Naive thymus-derived CD4-positive, alpha-beta T cell (primary cell): Measurements from ENCODE around the gene TMEM138. TPM values are rescaled to one million over a fixed set of nuclear protein-coding genes. Genes with fewer than 3 reads are reported as not detected.

ENCODE experiments used
- ATAC-seq: fragments of 150-1000 bp; cut with Tn5 transposase; 2 replicates; pipeline ENCODE4 v1.10.0; 2021; ENCODE audit warnings: mild to moderate bottlenecking, moderate library complexity
- CTCF ChIA-PET: fragments of 350-600 bp; sonication (Branson Sonifier 250); formaldehyde crosslinking; loops from one replicate; lab custom pipeline; 2021; ENCODE audit warnings: antibody characterized with exemption; lab: Charles Lee
- POLR2A ChIA-PET: fragments of 350-600 bp; sonication (Branson Sonifier 250); formaldehyde crosslinking; loops from one replicate; lab custom pipeline; 2021; ENCODE audit warnings: antibody characterized with exemption, inconsistent platforms; lab: Charles Lee
- DNase-seq, 9 donors: peaks; one replicate each; pipeline versions ENCODE4 v3.0.0 to v3.0.0-alpha.2; 2020 to 2022; ENCODE audit warnings: mixed read lengths in 1 of 9
- H3K27ac ChIP-seq: one replicate; pipeline ENCODE4 v1.7.0; 2013; ENCODE audit warnings: mild to moderate bottlenecking, low read depth, low read length, moderate library complexity
- H3K27me3 ChIP-seq, 2 donors: one replicate each; pipeline ENCODE4 v1.7.0; 2013; ENCODE audit warnings: low read length in 2 of 2, mild to moderate bottlenecking in 2 of 2, moderate library complexity in 2 of 2; ENCODE audit not compliant: control insufficient read depth in 2 of 2, insufficient read depth in 2 of 2
- H3K36me3 ChIP-seq, 3 experiments: 1 replicate in 2 of 3; 2 replicates in 1 of 3; pipeline ENCODE4 v1.7.0; 2013; ENCODE audit warnings: low read length in 3 of 3, mild to moderate bottlenecking in 3 of 3, moderate library complexity in 1 of 3; ENCODE audit not compliant: insufficient read depth in 3 of 3, control insufficient read depth in 2 of 3
- H3K4me1 ChIP-seq, 2 donors: one replicate each; pipeline ENCODE4 v1.7.0; 2013; ENCODE audit warnings: low read length in 2 of 2, mild to moderate bottlenecking in 2 of 2, moderate library complexity in 1 of 2; ENCODE audit not compliant: control insufficient read depth in 2 of 2, insufficient read depth in 2 of 2
- H3K4me3 ChIP-seq: 2 replicates; pipeline ENCODE4 v1.7.0; 2013; ENCODE audit warnings: mild to moderate bottlenecking, low read length
- H3K9me3 ChIP-seq, 3 experiments: 1 replicate in 2 of 3; 2 replicates in 1 of 3; pipeline ENCODE4 v1.7.0; 2013; ENCODE audit warnings: low read length in 3 of 3; ENCODE audit not compliant: control insufficient read depth in 2 of 3
- H3K27ac Mint-ChIP-seq, 9 donors: one replicate each; pipeline ENCODE4 v1.8.0; 2020 to 2022; ENCODE audit warnings: mixed read lengths in 9 of 9, mild to moderate bottlenecking in 8 of 9, moderate library complexity in 5 of 9, inconsistent platforms in 2 of 9
- H3K27me3 Mint-ChIP-seq, 5 donors: one replicate each; pipeline ENCODE4 v1.8.0; 2021 to 2022; ENCODE audit warnings: mixed read lengths in 5 of 5, mild to moderate bottlenecking in 1 of 5
- H3K36me3 Mint-ChIP-seq, 5 donors: one replicate each; pipeline ENCODE4 v1.8.0; 2020 to 2022; ENCODE audit warnings: mixed read lengths in 5 of 5, mild to moderate bottlenecking in 3 of 5, inconsistent platforms in 1 of 5
- H3K4me1 Mint-ChIP-seq, 7 donors: one replicate each; pipeline ENCODE4 v1.8.0; 2020 to 2022; ENCODE audit warnings: mixed read lengths in 7 of 7, mild to moderate bottlenecking in 3 of 7, inconsistent platforms in 1 of 7
- H3K4me3 Mint-ChIP-seq, 10 donors: one replicate each; pipeline ENCODE4 v1.8.0; 2020 to 2022; ENCODE audit warnings: mild to moderate bottlenecking in 10 of 10, mixed read lengths in 10 of 10, moderate library complexity in 6 of 10, inconsistent platforms in 2 of 10
- H3K9me3 Mint-ChIP-seq, 11 donors: one replicate each; pipeline ENCODE4 v1.8.0; 2020 to 2022; ENCODE audit warnings: mixed read lengths in 11 of 11, mild to moderate bottlenecking in 4 of 11, inconsistent platforms in 1 of 11, moderate library complexity in 1 of 11
- intact Hi-C, 2 donors: fragments of 100-400 bp; cut with micrococcal nuclease; formaldehyde crosslinking; loops; one replicate each; pipeline ENCODE4 v1.15.1; 2023
- polyA plus RNA-seq, 2 donors: library from polyadenylated mRNA; unstranded; fragments of 300-500 nt; fragmentation: Illumina TruSeq; gene quantifications; one replicate each; pipeline ENCODE4 v1.2.3, GENCODE V29; 2021
- total RNA-seq, 6 experiments: library from RNA in 5 of 6; stranded (reverse) in 5 of 6; gene quantifications; 1 replicate in 5 of 6; 2 replicates in 1 of 6; pipeline ENCODE4 v1.2.3 and lab custom pipeline; 2021 to 2026

The TMEM138 gene
- total and polyA plus RNA-seq, 7 experiments from 2014 or later, result 42.9 to 65.1 (median 55.6) TPM

DNA sequence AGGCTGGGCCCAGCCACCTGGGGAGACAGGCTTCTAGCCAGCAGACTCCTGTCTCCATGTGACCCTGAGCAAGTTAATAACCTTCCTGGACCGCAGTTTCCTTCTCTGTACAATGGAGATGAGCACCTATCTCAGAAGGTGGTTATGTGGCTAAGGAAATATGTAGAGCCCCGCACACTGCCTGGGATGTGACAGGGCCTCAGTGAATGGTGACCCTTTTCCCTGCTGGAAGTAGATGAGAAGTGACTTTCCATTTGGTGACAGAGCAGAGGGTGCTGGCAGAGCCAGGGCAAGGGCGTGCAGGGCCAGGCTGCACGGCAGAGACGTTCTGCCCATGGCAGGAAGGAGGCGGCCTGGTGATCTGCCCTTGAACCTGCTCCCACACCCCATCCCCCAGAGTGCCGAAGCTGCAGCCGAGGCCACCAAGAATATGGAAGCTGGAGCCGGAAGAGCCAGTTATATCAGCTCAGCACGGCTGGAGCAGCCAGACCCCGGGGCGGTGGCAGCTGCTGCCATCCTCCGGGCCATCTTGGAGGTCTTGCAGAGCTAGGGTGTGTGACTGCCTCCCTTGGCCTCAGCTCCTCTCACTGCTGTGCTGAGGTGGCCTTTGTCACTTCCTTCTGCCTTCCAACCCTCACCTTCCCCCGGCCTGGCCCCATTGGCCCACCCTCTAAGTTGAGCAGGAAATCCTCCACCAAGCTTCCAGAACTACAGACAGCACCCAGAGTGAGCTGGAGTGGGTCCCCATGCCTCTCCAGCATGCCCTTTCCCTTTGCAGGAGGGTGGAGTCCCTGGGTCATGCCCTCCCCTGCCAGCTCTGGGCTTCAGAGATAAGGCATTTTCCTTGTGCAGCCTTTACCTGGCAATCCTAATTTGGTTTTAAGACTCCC, 16.0 kb upstream of the TMEM138 start:
- H3K27ac Mint-ChIP-seq, result peak overlapping the region in 6 of 9 donors; percentile 19 to 73 (median 48)
- peaks cover 1 to 23% (median 4%) of the 10 kb centered on the region in 5 donors for H3K36me3 Mint-ChIP-seq
- ATAC-seq (no peak), DNase-seq (no peak)
- Histone ChIP-seq H3K4me3 (no peak overlapping the region), H3K4me1 (no peaks in the 10 kb centered on the region), H3K36me3 (peaks cover 0 to 61% (median 5%) of the 10 kb centered on the region in 3 experiments), H3K27ac (no peak overlapping the region), H3K27me3 (no peaks in the 10 kb centered on the region), H3K9me3 (no peaks in the 10 kb centered on the region)
- intact Hi-C loops, result no loop called here
- no peaks in the 10 kb centered on the region for H3K9me3 Mint-ChIP-seq
- ChIA-PET CTCF (interaction anchor here (0.7 kb wide), 1 partner anchor 1075 kb away, joined by 3 read pairs; no protein-coding TSS in a partner anchor), POLR2A (no interaction called here)
- H3K27me3 Mint-ChIP-seq, result no peaks in the 10 kb centered on the region
- H3K4me1 Mint-ChIP-seq, result peaks cover 0 to 5% (median 0%) of the 10 kb centered on the region in 7 donors
- H3K4me3 Mint-ChIP-seq, result no peak overlapping the region

DNA sequence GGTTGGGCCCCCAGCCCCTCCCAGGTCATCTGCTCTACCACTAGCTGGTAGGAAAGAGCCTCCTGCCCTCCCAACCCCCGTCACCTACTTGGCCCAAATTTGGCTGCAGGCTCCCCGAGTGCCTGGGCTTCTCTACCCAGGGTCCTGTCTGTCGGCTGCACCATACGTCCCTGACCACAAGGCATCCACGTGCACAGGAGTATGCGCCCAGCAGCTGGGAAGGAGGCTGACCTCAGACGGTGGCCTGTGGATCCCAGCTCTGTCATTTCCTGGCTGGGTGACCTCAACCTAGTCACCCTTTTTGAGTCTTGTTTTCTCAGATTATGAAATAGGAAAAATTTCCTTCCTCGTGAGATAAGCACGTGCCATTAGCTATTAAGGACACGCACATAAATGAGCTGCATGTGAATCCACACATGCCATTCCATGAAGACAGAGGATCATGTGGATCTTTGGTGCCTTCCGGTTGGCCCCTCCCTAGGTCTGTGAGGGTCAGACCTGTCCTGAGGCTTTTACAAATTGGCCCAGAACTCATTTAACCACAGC, 14.2 kb upstream of the TMEM138 start:
- DNase-seq (no peak), ATAC-seq (peak; percentile 90)
- ChIA-PET CTCF (no interaction called here), POLR2A (interaction anchor here (1.1 to 1.5 kb wide), 2 partner anchors 12 to 14 kb away, joined by 3 to 4 read pairs; partner anchors contain the start of genes CYB561A3 and TMEM138)
- Mint-ChIP-seq H3K36me3 (peaks cover 6 to 32% (median 13%) of the 10 kb centered on the region in 5 donors), H3K4me3 (no peak overlapping the region), H3K27me3 (no peaks in the 10 kb centered on the region), H3K4me1 (peaks cover 0 to 5% (median 3%) of the 10 kb centered on the region in 7 donors), H3K27ac (peak overlapping the region in 1 of 9 donors; percentile 14), H3K9me3 (no peaks in the 10 kb centered on the region)
- no peak overlapping the region for H3K27ac ChIP-seq
- H3K36me3 ChIP-seq, result peaks cover 7 to 68% (median 14%) of the 10 kb centered on the region in 3 experiments
- no peaks in the 10 kb centered on the region for H3K9me3 ChIP-seq
- intact Hi-C loops, result no loop called here
- H3K4me1 ChIP-seq, result no peaks in the 10 kb centered on the region
- H3K27me3 ChIP-seq, result no peaks in the 10 kb centered on the region
- no peak overlapping the region for H3K4me3 ChIP-seq

DNA sequence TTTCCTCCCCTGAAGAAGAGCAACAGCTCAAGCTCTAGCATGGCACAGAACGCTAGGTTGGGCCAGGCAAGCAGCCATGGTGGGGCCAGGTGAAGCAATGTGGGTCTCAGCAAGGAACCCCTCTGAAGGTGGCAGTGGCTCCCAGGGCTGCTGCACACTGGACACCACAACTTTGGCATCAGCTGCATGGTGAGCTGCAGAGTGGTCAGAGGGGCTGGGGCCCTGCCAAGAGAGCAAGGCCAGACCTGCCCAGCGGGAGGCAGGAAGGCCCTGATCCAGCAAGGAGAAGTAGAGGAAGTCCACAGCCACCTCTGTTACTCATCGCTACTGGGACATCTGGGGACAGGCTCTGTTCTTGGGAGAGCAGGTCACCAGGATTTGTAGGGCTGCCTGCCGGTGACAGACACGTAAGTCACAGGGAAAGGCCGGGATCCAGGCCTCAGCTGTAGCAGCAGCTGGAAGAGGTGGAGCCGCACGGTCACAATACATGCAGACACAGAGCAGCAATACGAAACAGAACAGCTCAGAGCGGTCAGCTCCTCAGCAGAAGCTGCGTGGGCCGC, 12.9 kb upstream of the TMEM138 start:
- no peaks in the 10 kb centered on the region for H3K4me1 ChIP-seq
- intact Hi-C loops, result no loop called here
- ChIA-PET POLR2A (interaction anchor here (1.2 to 1.5 kb wide), 2 partner anchors 13 to 44 kb away, joined by 4 to 5 read pairs; no protein-coding TSS in a partner anchor), CTCF (no interaction called here)
- no peak overlapping the region for H3K27ac ChIP-seq
- Mint-ChIP-seq H3K9me3 (no peaks in the 10 kb centered on the region), H3K36me3 (peaks cover 6 to 40% (median 16%) of the 10 kb centered on the region in 5 donors), H3K27ac (no peak overlapping the region), H3K4me1 (peaks cover 0 to 10% (median 5%) of the 10 kb centered on the region in 7 donors), H3K4me3 (no peak overlapping the region), H3K27me3 (no peaks in the 10 kb centered on the region)
- no peak for DNase-seq
- no peak overlapping the region for H3K4me3 ChIP-seq
- H3K27me3 ChIP-seq, result no peaks in the 10 kb centered on the region
- ATAC-seq, result no peak
- peaks cover 14 to 73% (median 20%) of the 10 kb centered on the region in 3 experiments for H3K36me3 ChIP-seq
- H3K9me3 ChIP-seq, result no peaks in the 10 kb centered on the region

DNA sequence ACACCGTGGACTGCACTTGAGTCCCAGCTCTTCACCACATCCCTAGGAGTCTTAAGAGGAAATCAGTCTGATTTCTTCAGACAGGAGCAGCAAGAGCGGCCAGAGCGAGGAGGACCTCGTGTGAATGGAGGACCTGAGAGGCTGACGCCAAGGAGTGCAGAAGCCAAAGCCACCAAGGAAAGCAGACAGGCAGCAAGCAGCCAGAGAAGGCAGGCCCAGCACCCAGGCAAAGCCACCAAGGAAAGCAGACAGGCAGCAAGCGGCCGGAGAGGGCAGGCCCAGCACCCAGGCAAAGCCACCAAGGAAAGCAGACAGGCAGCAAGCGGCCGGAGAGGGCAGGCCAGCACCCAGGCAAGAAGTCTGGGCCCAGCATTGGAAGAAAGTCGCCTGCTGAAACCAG, 12.3 kb upstream of the TMEM138 start:
- POLR2A ChIA-PET, result interaction anchor here (1.0 to 1.2 kb wide), 2 partner anchors 12 to 43 kb away, joined by 4 to 5 read pairs; partner anchors contain the start of genes CYB561A3 and TMEM138
- no peak overlapping the region for H3K4me3 Mint-ChIP-seq
- peaks cover 0 to 10% (median 5%) of the 10 kb centered on the region in 7 donors for H3K4me1 Mint-ChIP-seq
- Histone ChIP-seq H3K27me3 (no peaks in the 10 kb centered on the region), H3K9me3 (no peaks in the 10 kb centered on the region), H3K27ac (no peak overlapping the region), H3K36me3 (peaks cover 14 to 70% (median 20%) of the 10 kb centered on the region in 3 experiments), H3K4me1 (no peaks in the 10 kb centered on the region), H3K4me3 (no peak overlapping the region)
- intact Hi-C loops, result no loop called here
- ATAC-seq (no peak), DNase-seq (no peak)
- CTCF ChIA-PET, result no interaction called here
- no peaks in the 10 kb centered on the region for H3K9me3 Mint-ChIP-seq
- peaks cover 6 to 40% (median 16%) of the 10 kb centered on the region in 5 donors for H3K36me3 Mint-ChIP-seq
- H3K27ac Mint-ChIP-seq, result peak overlapping the region in 2 of 9 donors; percentile 48 to 86
- no peaks in the 10 kb centered on the region for H3K27me3 Mint-ChIP-seq

DNA sequence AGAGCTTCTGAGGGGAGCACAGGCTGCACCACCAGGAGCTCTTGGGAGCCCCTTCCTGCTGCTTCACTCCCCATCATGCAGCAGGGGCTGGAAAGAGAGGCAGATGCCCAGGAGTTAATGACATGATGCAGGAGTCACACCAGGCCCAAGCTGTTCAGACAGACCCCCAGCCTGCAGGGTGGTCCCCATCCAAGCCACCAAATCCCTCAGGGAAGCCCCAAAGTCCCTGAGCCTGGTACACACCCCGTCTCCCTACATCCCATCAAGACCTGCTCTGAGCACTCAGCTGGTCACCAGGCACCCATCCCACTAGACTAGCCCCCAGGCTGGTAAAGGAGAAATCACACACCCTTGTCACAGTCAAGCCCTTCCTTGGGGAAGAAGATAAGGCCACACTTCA, 11.8 kb upstream of the TMEM138 start:
- no peaks in the 10 kb centered on the region for H3K9me3 Mint-ChIP-seq
- Histone ChIP-seq H3K27ac (no peak overlapping the region), H3K9me3 (no peaks in the 10 kb centered on the region), H3K36me3 (peaks cover 14 to 66% (median 20%) of the 10 kb centered on the region in 3 experiments), H3K27me3 (no peaks in the 10 kb centered on the region), H3K4me3 (no peak overlapping the region), H3K4me1 (no peaks in the 10 kb centered on the region)
- H3K36me3 Mint-ChIP-seq, result peaks cover 6 to 43% (median 16%) of the 10 kb centered on the region in 5 donors
- intact Hi-C loops, result no loop called here
- DNase-seq (no peak), ATAC-seq (no peak)
- no peak overlapping the region for H3K27ac Mint-ChIP-seq
- CTCF ChIA-PET, result no interaction called here
- H3K27me3 Mint-ChIP-seq, result no peaks in the 10 kb centered on the region
- H3K4me1 Mint-ChIP-seq, result peaks cover 2 to 10% (median 5%) of the 10 kb centered on the region in 7 donors
- POLR2A ChIA-PET, result interaction anchor here (1.0 to 1.2 kb wide), 2 partner anchors 11 to 43 kb away, joined by 4 to 5 read pairs; partner anchors contain the start of genes CYB561A3 and TMEM138
- H3K4me3 Mint-ChIP-seq, result no peak overlapping the region

DNA sequence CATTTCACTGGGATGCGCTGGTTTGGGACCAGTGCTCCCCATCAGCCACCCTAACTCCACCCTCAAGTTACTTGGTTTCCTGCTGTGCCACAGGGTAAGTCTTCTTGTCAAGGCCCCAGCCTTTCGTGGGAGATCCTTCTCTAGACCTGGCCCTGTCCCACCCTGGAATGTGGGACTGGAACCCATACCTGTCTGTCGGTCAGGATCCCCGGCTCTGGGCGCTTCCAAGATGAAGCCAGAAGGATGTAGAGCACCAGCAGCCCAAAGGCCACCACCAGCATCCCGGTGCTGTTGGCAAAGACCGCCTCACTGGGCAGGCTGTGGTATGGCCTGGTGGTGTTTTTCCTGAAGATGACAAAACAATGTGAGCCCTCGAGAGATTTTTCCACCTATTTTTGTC, 11.4 kb upstream of the TMEM138 start:
- ChIA-PET CTCF (no interaction called here), POLR2A (interaction anchor here (1.0 kb wide), 1 partner anchor 11 kb away, joined by 4 read pairs; the partner anchor contains the start of genes CYB561A3 and TMEM138)
- no peaks in the 10 kb centered on the region for H3K9me3 ChIP-seq
- no peak overlapping the region for H3K27ac ChIP-seq
- no peak overlapping the region for H3K27ac Mint-ChIP-seq
- H3K4me3 ChIP-seq, result no peak overlapping the region
- no peaks in the 10 kb centered on the region for H3K27me3 ChIP-seq
- H3K4me1 Mint-ChIP-seq, result peaks cover 2 to 10% (median 5%) of the 10 kb centered on the region in 7 donors
- ATAC-seq (no peak), DNase-seq (no peak)
- intact Hi-C loops, result no loop called here
- no peak overlapping the region for H3K4me3 Mint-ChIP-seq
- H3K27me3 Mint-ChIP-seq, result no peaks in the 10 kb centered on the region
- no peaks in the 10 kb centered on the region for H3K4me1 ChIP-seq
- H3K9me3 Mint-ChIP-seq, result no peaks in the 10 kb centered on the region
- peaks cover 14 to 62% (median 20%) of the 10 kb centered on the region in 3 experiments for H3K36me3 ChIP-seq
- peaks cover 6 to 43% (median 16%) of the 10 kb centered on the region in 5 donors for H3K36me3 Mint-ChIP-seq
